ENCODE results near the gene LIMA1. TPM values are rescaled to one million over a fixed set of nuclear protein-coding genes. Genes with fewer than 3 reads are reported as not detected.
"Not testable (repeated sequence)": the region's sequence is repeated elsewhere in the genome, so short reads cannot be mapped to it uniquely, and the experiment has no call there.

LIMA1 gene
- total RNA-seq, 1 donor from 2014 or later = 81.1 TPM

- no peak for TF ChIP-seq CTCF (IDR thresholded peaks at IDR 0.05)
- ATAC-seq = no peak
- intact Hi-C loops (cut with DNase I) = no loop called here
These were observed 132.2 kb downstream of the LIMA1 start for GRCh38 chr12:50151047-50151687.

GRCh38 chr12:50149311-50149710, 134.0 kb downstream of the LIMA1 start:
- no peak for TF ChIP-seq CTCF (IDR thresholded peaks at IDR 0.05)
- intact Hi-C loops (cut with DNase I) = no loop called here
- Histone ChIP-seq H3K4me3 (no peak overlapping the region), H3K4me1 (no peaks in the 10 kb centered on the region), H3K9me3 (no peaks in the 10 kb centered on the region), H3K36me3 (peaks cover 5% of the 10 kb centered on the region), H3K27ac (no peak overlapping the region), H3K27me3 (no peaks in the 10 kb centered on the region)
- DNase-seq = no peak
- no peak for ATAC-seq

More at GRCh38 chr12:50151047-50151687, 132.2 kb downstream of the LIMA1 start:
- Histone ChIP-seq H3K27ac (no peak overlapping the region), H3K4me1 (no peaks in the 10 kb centered on the region), H3K4me3 (no peak overlapping the region), H3K27me3 (no peaks in the 10 kb centered on the region), H3K9me3 (no peaks in the 10 kb centered on the region), H3K36me3 (peaks cover 5% of the 10 kb centered on the region)
- DNase-seq = no peak

GRCh38 chr12:50148011-50148410, 135.3 kb downstream of the LIMA1 start:
- H3K27ac ChIP-seq; ATAC-seq; H3K4me1 ChIP-seq; H3K36me3 ChIP-seq; DNase-seq; intact Hi-C loops (cut with DNase I); H3K4me3 ChIP-seq; H3K9me3 ChIP-seq; H3K27me3 ChIP-seq: not testable (repeated sequence)

GRCh38 chr12:50147281-50147680, 136.0 kb downstream of the LIMA1 start:
- H3K27ac ChIP-seq = no peak overlapping the region
- no peaks in the 10 kb centered on the region for H3K9me3 ChIP-seq
- ATAC-seq = no peak
- intact Hi-C loops (cut with DNase I) = no loop called here
- H3K36me3 ChIP-seq = peaks cover 13% of the 10 kb centered on the region
- TF ChIP-seq CTCF (IDR thresholded peaks at IDR 0.05) = no peak
- H3K4me3 ChIP-seq = no peak overlapping the region
- no peak for DNase-seq
- no peaks in the 10 kb centered on the region for H3K27me3 ChIP-seq
- H3K4me1 ChIP-seq = no peaks in the 10 kb centered on the region

- Histone ChIP-seq H3K9me3 (no peaks in the 10 kb centered on the region), H3K4me3 (no peak overlapping the region), H3K36me3 (peaks cover 26% of the 10 kb centered on the region), H3K27me3 (no peaks in the 10 kb centered on the region), H3K27ac (no peak overlapping the region), H3K4me1 (no peaks in the 10 kb centered on the region)
- no peak for TF ChIP-seq CTCF (IDR thresholded peaks at IDR 0.05)
- no peak for ATAC-seq
- no peak for DNase-seq
- intact Hi-C loops (cut with DNase I) = no loop called here
These were observed 137.9 kb downstream of the LIMA1 start for GRCh38 chr12:50145439-50145838.

GRCh38 chr12:50142993-50143392, 140.3 kb downstream of the LIMA1 start:
- no peaks in the 10 kb centered on the region for H3K27me3 ChIP-seq
- intact Hi-C loops (cut with DNase I) = no loop called here
- H3K4me1 ChIP-seq = no peaks in the 10 kb centered on the region
- no peak for DNase-seq
- no peak for TF ChIP-seq CTCF (IDR thresholded peaks at IDR 0.05)
- no peaks in the 10 kb centered on the region for H3K9me3 ChIP-seq
- H3K36me3 ChIP-seq = peaks cover 42% of the 10 kb centered on the region
- ATAC-seq = peak; percentile 67
- no peak overlapping the region for H3K4me3 ChIP-seq
- H3K27ac ChIP-seq = no peak overlapping the region
